Loucy (cell line): Measurements from ENCODE around the gene PAQR3.

ENCODE experiments used
- H2AFZ ChIP-seq: fragments of 200-600 bp; sonication (generic); 2 replicates; pipeline ENCODE4 v1.6.0; 2016; ENCODE audit warnings: antibody characterized with exemption, mild to moderate bottlenecking, low read length, moderate library complexity
- H3F3A ChIP-seq: fragments of 200-600 bp; 2 replicates; pipeline ENCODE4 v1.6.0; 2016; ENCODE audit warnings: antibody characterized with exemption, low read depth, mild to moderate bottlenecking
- H3K27me3 ChIP-seq: fragments of 200-600 bp; sonication (generic); 2 replicates; pipeline ENCODE4 v1.6.1; 2014; ENCODE audit warnings: low read length, mild to moderate bottlenecking; ENCODE audit not compliant: insufficient read depth, poor library complexity, severe bottlenecking
- H3K36me3 ChIP-seq: fragments of 200-600 bp; sonication (generic); 2 replicates; pipeline ENCODE4 v1.6.1; 2016; ENCODE audit warnings: low read length; ENCODE audit not compliant: insufficient read depth
- H3K4me1 ChIP-seq: fragments of 200-600 bp; sonication (generic); 2 replicates; pipeline ENCODE4 v1.5.1; 2014; ENCODE audit warnings: low read length, mild to moderate bottlenecking; ENCODE audit not compliant: insufficient read depth, poor library complexity, severe bottlenecking
- H3K4me2 ChIP-seq: fragments of 200-600 bp; sonication (generic); 2 replicates; pipeline ENCODE4 v1.6.0; 2014; ENCODE audit warnings: antibody characterized with exemption, low read length, low read depth, mild to moderate bottlenecking; ENCODE audit not compliant: poor library complexity, severe bottlenecking
- H3K4me3 ChIP-seq: fragments of 200-600 bp; sonication (generic); 2 replicates; pipeline ENCODE4 v1.5.1; 2014; ENCODE audit warnings: low read length, mild to moderate bottlenecking, mixed read lengths; ENCODE audit not compliant: poor library complexity, severe bottlenecking
- H3K79me2 ChIP-seq: fragments of 200-600 bp; sonication (generic); 2 replicates; pipeline ENCODE4 v1.6.1; 2014; ENCODE audit warnings: low read length; ENCODE audit not compliant: insufficient read depth
- H3K9ac ChIP-seq: fragments of 200-600 bp; sonication (generic); 2 replicates; pipeline ENCODE4 v1.6.0; 2014; ENCODE audit warnings: mild to moderate bottlenecking, low read depth, low read length, moderate library complexity; ENCODE audit not compliant: poor library complexity, severe bottlenecking
- H3K9me2 ChIP-seq: fragments of 200-600 bp; sonication (generic); replicated peaks from 2 replicates; pipeline ENCODE4 v1.6.1; 2016; ENCODE audit warnings: low read depth, low read length, mixed read lengths
- H3K9me3 ChIP-seq: fragments of 200-600 bp; sonication (generic); 2 replicates; pipeline ENCODE4 v1.6.1; 2014; ENCODE audit warnings: mild to moderate bottlenecking, antibody characterized with exemption, low read length, low read depth; ENCODE audit not compliant: insufficient read depth
- H4K20me1 ChIP-seq: fragments of 200-600 bp; sonication (generic); 2 replicates; pipeline ENCODE4 v1.6.0; 2014; ENCODE audit warnings: antibody characterized with exemption, low read length, mild to moderate bottlenecking; ENCODE audit not compliant: insufficient read depth, poor library complexity, severe bottlenecking
- CTCF ChIP-seq: fragments of 200-600 bp; sonication (generic); conservative IDR thresholded peaks from 2 replicates; pipeline ENCODE4 v1.5.1; 2014; ENCODE audit warnings: mild to moderate bottlenecking, antibody characterized with exemption, low read length
- EZH2phosphoT487 ChIP-seq: fragments of 200-600 bp; IDR thresholded peaks from 2 replicates; pipeline ENCODE4 v1.6.1; 2018; ENCODE audit warnings: antibody characterized with exemption, mild to moderate bottlenecking, moderate library complexity, borderline replicate concordance

PAQR3 gene

GRCh38 chr4:78889955-78890354, 49.3 kb downstream of the PAQR3 start:
- Histone ChIP-seq H3K79me2 (no peaks in the 10 kb centered on the region), H3K4me2 (no peak overlapping the region), H3K4me1 (no peaks in the 10 kb centered on the region), H3K9me2 (no peaks in the 10 kb centered on the region), H3F3A (no peaks in the 10 kb centered on the region), H2AFZ (no peak overlapping the region), H3K27me3 (no peaks in the 10 kb centered on the region), H3K9me3 (no peaks in the 10 kb centered on the region), H3K9ac (no peak overlapping the region), H3K4me3 (no peak overlapping the region), H3K36me3 (peaks cover 41% of the 10 kb centered on the region), H4K20me1 (no peaks in the 10 kb centered on the region)
- TF ChIP-seq CTCF (no peak), EZH2phosphoT487 (no peak)

GRCh38 chr4:78885598-78885997, 53.6 kb downstream of the PAQR3 start:
- Histone ChIP-seq H3F3A (0 out of 2 replicates have a peak, but pooled peaks cover 2% of the 10 kb centered on the region), H3K9ac (no peak overlapping the region), H3K79me2 (no peaks in the 10 kb centered on the region), H3K9me3 (no peaks in the 10 kb centered on the region), H3K4me2 (no peak overlapping the region), H3K4me3 (no peak overlapping the region), H3K9me2 (no peaks in the 10 kb centered on the region), H4K20me1 (no peaks in the 10 kb centered on the region), H3K27me3 (no peaks in the 10 kb centered on the region), H3K4me1 (peaks cover 4% of the 10 kb centered on the region), H3K36me3 (peaks cover 32% of the 10 kb centered on the region; the same call in 1 of the 2 replicates), H2AFZ (no peak overlapping the region)
- TF ChIP-seq EZH2phosphoT487 (no peak), CTCF (no peak)

GRCh38 chr4:78880874-78881492, 58.3 kb downstream of the PAQR3 start:
- no peaks in the 10 kb centered on the region for H3K79me2 ChIP-seq
- no peaks in the 10 kb centered on the region for H4K20me1 ChIP-seq
- no peak overlapping the region for H3K4me3 ChIP-seq
- TF ChIP-seq CTCF (no peak), EZH2phosphoT487 (no peak)
- H3K36me3 ChIP-seq, result peaks cover 45% of the 10 kb centered on the region; the same call in 1 of the 2 replicates
- peaks cover 5% of the 10 kb centered on the region for H3K4me1 ChIP-seq
- no peak overlapping the region for H3K4me2 ChIP-seq
- H3K9me3 ChIP-seq, result no peaks in the 10 kb centered on the region
- no peaks in the 10 kb centered on the region for H3K9me2 ChIP-seq
- no peaks in the 10 kb centered on the region for H3K27me3 ChIP-seq
- no peak overlapping the region for H2AFZ ChIP-seq
- H3K9ac ChIP-seq, result no peak overlapping the region
- 0 out of 2 replicates have a peak, but pooled peaks cover 2% of the 10 kb centered on the region for H3F3A ChIP-seq
